Left lung (tissue), 10 donors: Measurements from ENCODE around the gene SERHL2. TPM values are rescaled to one million over a fixed set of nuclear protein-coding genes. Genes with fewer than 3 reads are reported as not detected.
"Not testable (repeated sequence)": the region's sequence is repeated elsewhere in the genome, so short reads cannot be mapped to it uniquely, and the experiment has no call there.

Experiments used
- ATAC-seq: fragments of 200-7000 bp; cut with Tn5 transposase; one replicate; pipeline ENCODE4 v1.9.1; 2020; ENCODE audit warnings: moderate library complexity
- DNase-seq, 4 donors: peaks; one replicate each; pipeline ENCODE4 v3.0.0-alpha.2; 2013 to 2020
- H3K27ac ChIP-seq, 2 donors: fragments of 200-600 bp; sonication (generic) in 1 of 2; one replicate each; pipeline versions ENCODE4 v1.5.0 to v1.8.0; 2020 to 2021
- H3K27me3 ChIP-seq, 2 donors: fragments of 200-600 bp; sonication (generic) in 1 of 2; one replicate each; pipeline versions ENCODE4 v1.5.0 to v1.8.0; 2020 to 2021
- H3K36me3 ChIP-seq, 2 donors: fragments of 200-600 bp; sonication (generic) in 1 of 2; one replicate each; pipeline versions ENCODE4 v1.5.0 to v1.8.0; 2020 to 2021
- H3K4me1 ChIP-seq, 2 donors: fragments of 200-600 bp; one replicate each; pipeline ENCODE4 v1.8.0; 2021
- H3K4me3 ChIP-seq, 2 donors: fragments of 200-600 bp; sonication (generic) in 1 of 2; one replicate each; pipeline versions ENCODE4 v1.5.0 to v1.8.0; 2020 to 2021; ENCODE audit warnings: mild to moderate bottlenecking in 1 of 2
- H3K9me3 ChIP-seq, 2 donors: fragments of 200-600 bp; sonication (generic) in 1 of 2; one replicate each; pipeline versions ENCODE4 v1.5.0 to v1.8.0; 2020 to 2021
- intact Hi-C, 2 donors: fragments of 100-400 bp; cut with DNase I; formaldehyde crosslinking; loops; one replicate each; pipeline versions ENCODE4 v1.11.2 to v1.14.2; 2022
- polyA plus RNA-seq, 6 donors: library from polyadenylated mRNA; unstranded; fragments of 120-200 nt; gene quantifications; one replicate each; pipeline ENCODE4 v1.2.1, GENCODE V29; 2013; ENCODE audit not compliant: insufficient read length in 6 of 6
- total RNA-seq, 2 donors: library from RNA; stranded (reverse); fragmentation: NEBNext Ultra II Directional; extraction: Animal tissue kit (Norgen Biotek cat#: 25700); gene quantifications; one replicate each; pipeline ENCODE4 v1.2.1, GENCODE V29; 2021
- TF ChIP-seq, protein P1 (sequence below), 2 donors: fragments of 200-600 bp; sonication (generic) in 1 of 2; IDR thresholded peaks; one replicate each; pipeline versions ENCODE4 v1.5.0 to v1.8.0; 2021; ENCODE audit warnings: antibody characterized with exemption in 2 of 2
- donor health status: DM: no; HTN: yes; CAD: no.
- donor health status: DM: no; HTN: no; CAD: no.

SERHL2 gene
- total and polyA plus RNA-seq, 8 donors, result 2.1 to 10.2 (median 8.9) TPM

DNA sequence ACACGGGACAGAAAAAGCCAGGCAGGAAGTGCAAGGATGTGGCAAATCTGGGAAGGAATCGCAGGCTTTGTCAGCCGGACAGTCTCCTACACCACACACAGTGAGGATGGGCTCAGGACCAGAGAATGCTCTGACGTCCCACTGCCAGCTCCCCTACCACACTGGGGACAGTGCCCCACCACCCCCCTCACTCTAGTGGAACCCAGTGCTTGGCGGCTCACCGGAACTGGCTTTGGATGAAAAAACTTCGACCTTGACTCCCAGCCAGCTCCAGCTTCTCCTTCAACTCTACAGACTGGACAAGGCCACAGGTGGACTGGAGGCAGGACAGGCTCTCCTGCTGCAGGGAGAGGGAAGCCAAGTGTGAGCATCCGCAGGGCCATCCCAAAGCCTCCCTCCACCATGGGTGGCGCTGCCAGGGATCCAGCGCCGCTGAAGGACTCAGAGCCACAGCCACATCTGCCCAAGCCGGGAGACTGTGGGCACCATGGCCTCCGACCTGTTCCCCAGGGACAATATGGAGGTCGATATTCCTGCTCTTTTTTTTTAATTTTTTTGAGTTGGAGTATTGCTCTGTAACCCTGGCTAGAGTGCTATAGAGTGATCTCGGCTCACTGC, 24.0 kb downstream of the SERHL2 start:
- ATAC-seq (no peak), DNase-seq (no peak)
- H3K9me3 ChIP-seq, result no peaks in the 10 kb centered on the region
- TF ChIP-seq, protein P1, sequence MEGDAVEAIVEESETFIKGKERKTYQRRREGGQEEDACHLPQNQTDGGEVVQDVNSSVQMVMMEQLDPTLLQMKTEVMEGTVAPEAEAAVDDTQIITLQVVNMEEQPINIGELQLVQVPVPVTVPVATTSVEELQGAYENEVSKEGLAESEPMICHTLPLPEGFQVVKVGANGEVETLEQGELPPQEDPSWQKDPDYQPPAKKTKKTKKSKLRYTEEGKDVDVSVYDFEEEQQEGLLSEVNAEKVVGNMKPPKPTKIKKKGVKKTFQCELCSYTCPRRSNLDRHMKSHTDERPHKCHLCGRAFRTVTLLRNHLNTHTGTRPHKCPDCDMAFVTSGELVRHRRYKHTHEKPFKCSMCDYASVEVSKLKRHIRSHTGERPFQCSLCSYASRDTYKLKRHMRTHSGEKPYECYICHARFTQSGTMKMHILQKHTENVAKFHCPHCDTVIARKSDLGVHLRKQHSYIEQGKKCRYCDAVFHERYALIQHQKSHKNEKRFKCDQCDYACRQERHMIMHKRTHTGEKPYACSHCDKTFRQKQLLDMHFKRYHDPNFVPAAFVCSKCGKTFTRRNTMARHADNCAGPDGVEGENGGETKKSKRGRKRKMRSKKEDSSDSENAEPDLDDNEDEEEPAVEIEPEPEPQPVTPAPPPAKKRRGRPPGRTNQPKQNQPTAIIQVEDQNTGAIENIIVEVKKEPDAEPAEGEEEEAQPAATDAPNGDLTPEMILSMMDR (IDR thresholded peaks at IDR 0.05), result no peak
- H3K4me1 ChIP-seq, result peaks cover 3 to 15% of the 10 kb centered on the region in 2 donors
- no peak overlapping the region for H3K4me3 ChIP-seq
- no peaks in the 10 kb centered on the region for H3K27me3 ChIP-seq
- peaks cover 0 to 64% of the 10 kb centered on the region in 2 donors for H3K36me3 ChIP-seq
- intact Hi-C loops, result no loop called here
- H3K27ac ChIP-seq, result no peak overlapping the region

DNA sequence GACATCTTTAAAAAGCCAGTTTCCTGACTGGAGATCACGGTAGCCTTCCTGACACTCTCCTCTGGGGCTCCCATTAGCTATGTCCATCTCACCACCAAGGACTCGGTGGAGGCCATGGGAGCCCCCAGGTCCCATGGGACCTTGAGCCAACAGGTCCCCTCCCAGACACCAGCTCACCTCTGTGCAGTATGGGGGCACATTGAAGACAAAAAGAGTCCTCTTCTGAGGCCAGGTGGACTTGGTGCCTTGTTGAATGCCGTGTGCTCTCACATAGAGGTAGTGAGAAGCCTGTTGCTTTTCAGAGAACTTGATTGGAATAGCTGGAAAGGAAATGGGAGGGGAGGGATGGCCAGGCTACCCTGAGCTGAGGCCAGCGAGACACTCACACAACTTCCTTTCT, 26.3 kb downstream of the SERHL2 start:
- DNase-seq, intact Hi-C loops, H3K27me3 ChIP-seq, ATAC-seq, H3K27ac ChIP-seq, H3K4me3 ChIP-seq, H3K9me3 ChIP-seq: not testable (repeated sequence)
- peaks cover 3 to 15% of the 10 kb centered on the region in 2 donors for H3K4me1 ChIP-seq
- H3K36me3 ChIP-seq, result peaks cover 0 to 67% of the 10 kb centered on the region in 2 donors

GRCh38 chr22:42581194-42581761, 27.5 kb downstream of the SERHL2 start:
- intact Hi-C loops, DNase-seq, H3K9me3 ChIP-seq, H3K27ac ChIP-seq, H3K27me3 ChIP-seq: not testable (repeated sequence)
- peak; percentile 44 for ATAC-seq
- peak overlapping the region; percentile 75 to 81 for H3K4me3 ChIP-seq
- H3K4me1 ChIP-seq, result peaks cover 3 to 18% of the 10 kb centered on the region in 2 donors
- H3K36me3 ChIP-seq, result peaks cover 0 to 70% of the 10 kb centered on the region in 2 donors

DNA sequence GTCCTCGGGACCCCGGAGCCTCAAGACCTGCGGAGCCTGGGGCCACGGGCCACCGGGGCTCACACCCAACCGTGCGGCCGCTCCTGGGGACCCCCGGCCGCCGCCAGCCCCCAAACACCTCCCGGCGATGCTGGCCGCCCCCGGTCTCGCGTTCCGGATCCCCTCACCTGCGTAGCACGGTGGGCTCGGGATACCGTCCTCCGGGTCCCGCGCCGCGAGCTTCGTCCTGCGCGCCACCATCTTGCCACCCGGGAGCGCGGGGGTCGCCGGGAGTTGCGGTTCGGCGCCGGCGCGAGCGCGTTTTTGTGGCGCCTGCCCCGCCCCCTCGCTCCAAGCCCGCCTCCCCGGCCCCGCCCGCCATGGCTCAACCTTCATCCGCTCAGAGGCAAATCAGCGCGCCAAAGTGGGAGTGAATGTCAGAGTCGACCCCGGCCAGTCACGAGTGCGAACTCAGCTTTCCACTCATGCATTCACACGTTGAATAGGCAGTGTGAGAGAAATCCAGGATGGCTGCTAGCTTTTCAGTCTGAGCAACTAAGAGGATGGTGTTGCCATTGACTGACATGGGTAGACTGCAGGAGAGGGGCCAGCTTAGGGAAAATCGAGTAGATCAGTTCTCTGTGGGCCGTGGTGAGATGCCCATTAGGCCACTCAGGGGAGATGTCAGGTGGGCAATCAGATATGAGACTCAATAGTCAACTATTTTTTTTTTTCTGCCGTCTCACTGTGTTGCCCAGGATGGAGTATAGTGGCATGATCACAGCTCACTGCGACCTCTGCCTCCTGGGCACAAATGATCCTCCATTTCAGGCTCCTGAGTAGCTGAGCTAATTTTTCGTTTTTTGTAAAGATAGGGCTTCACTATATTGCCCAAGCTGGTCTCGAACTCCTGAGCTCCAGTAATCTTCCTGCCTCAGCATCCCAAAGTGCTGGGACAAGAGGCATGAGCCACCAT, 28.3 kb downstream of the SERHL2 start:
- intact Hi-C loops, result no loop called here
- Histone ChIP-seq H3K27ac (no peak overlapping the region), H3K4me1 (peaks cover 3 to 26% of the 10 kb centered on the region in 2 donors), H3K27me3 (no peaks in the 10 kb centered on the region), H3K4me3 (peak overlapping the region; percentile 75 to 81), H3K9me3 (no peaks in the 10 kb centered on the region), H3K36me3 (peaks cover 0 to 74% of the 10 kb centered on the region in 2 donors)
- TF ChIP-seq, protein P1 (IDR thresholded peaks at IDR 0.05), result no peak
- DNase-seq (peak; percentile 74 to 93 (median 80)), ATAC-seq (peak; percentile 96)

DNA sequence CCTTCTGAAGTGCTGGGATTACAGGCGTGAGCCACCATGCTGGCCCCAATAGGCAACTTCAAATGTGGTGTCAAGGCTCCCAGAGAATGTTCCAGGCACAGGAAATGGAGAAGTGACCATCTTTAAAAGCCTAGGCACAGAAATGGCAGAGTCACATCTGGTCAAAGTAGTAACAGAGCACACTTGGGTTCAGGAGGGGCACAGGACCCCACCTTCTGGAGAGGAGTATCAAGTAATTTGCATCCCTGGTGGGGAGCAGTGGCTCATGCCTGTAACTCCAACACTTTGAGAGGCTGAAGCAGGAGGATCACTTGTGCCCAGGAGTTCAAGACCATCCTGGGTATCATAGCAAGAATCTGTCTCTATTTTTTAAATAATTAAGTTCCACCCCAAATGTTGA, 29.2 kb downstream of the SERHL2 start:
- no peak for ATAC-seq
- no peak for DNase-seq

More for the DNA sequence above, 29.2 kb downstream of the SERHL2 start:
- Histone ChIP-seq H3K4me3 (no peak overlapping the region), H3K27me3 (no peaks in the 10 kb centered on the region), H3K4me1 (peaks cover 3 to 33% of the 10 kb centered on the region in 2 donors), H3K9me3 (no peaks in the 10 kb centered on the region), H3K27ac (no peak overlapping the region), H3K36me3 (peaks cover 0 to 74% of the 10 kb centered on the region in 2 donors)
- TF ChIP-seq, protein P1 (IDR thresholded peaks at IDR 0.05), result no peak
- intact Hi-C loops, result no loop called here
